H1 (cell line): ENCODE measurements around the gene SLC25A38. TPM values are rescaled to one million over a fixed set of nuclear protein-coding genes. Genes with fewer than 3 reads are reported as not detected.

ENCODE experiments used
- CTCF ChIA-PET: fragments of 300-600 bp; sonication (Branson Sonifier 250); formaldehyde crosslinking; loops from one replicate; lab custom pipeline; 2021; ENCODE audit not compliant: partially characterized antibody; lab: Charles Lee
- POLR2A ChIA-PET: fragments of 300-600 bp; sonication (Branson Sonifier 250); formaldehyde crosslinking; loops from one replicate; lab custom pipeline; 2021; ENCODE audit warnings: inconsistent platforms; ENCODE audit not compliant: partially characterized antibody; lab: Charles Lee
- DNase-seq, 2 experiments: peaks; one replicate each; pipeline versions ENCODE4 v3.0.0 to v3.0.0-alpha.2; 2010 to 2022; ENCODE audit warnings: low spot score in 2 of 2, low read depth in 1 of 2, mixed read lengths in 1 of 2
- FAIRE-seq: peaks from 2 replicates; lab custom pipeline; 2011; peaks lifted over from hg19 to GRCh38; lab: Jason Lieb, UNC
- H2AFZ ChIP-seq: 2 replicates; pipeline ENCODE4 v1.8.1; 2012; ENCODE audit warnings: low read length, inconsistent platforms
- H2AK5ac ChIP-seq: 2 replicates; pipeline ENCODE4 v1.6.1; 2013; ENCODE audit warnings: low read depth, low read length
- H2BK120ac ChIP-seq: replicated peaks from 2 replicates; pipeline ENCODE3; 2013; ENCODE audit warnings: low read depth, low read length, inconsistent platforms
- H2BK12ac ChIP-seq: 2 replicates; pipeline ENCODE4 v1.6.1; 2013; ENCODE audit warnings: low read depth, low read length
- H2BK15ac ChIP-seq: 2 replicates; pipeline ENCODE4 v1.6.1; 2013; ENCODE audit warnings: low read length
- H2BK20ac ChIP-seq: 2 replicates; pipeline ENCODE4 v1.6.1; 2013; ENCODE audit warnings: low read length
- H2BK5ac ChIP-seq: 2 replicates; pipeline ENCODE4 v1.6.1; 2013; ENCODE audit warnings: low read depth, low read length
- H3K14ac ChIP-seq: 2 replicates; pipeline ENCODE4 v1.6.1; 2013; ENCODE audit warnings: inconsistent platforms; ENCODE audit not compliant: insufficient read length
- H3K18ac ChIP-seq: 2 replicates; pipeline ENCODE4 v1.6.1; 2013; ENCODE audit warnings: low read length; ENCODE audit errors: extremely low read depth
- H3K23ac ChIP-seq: 2 replicates; pipeline ENCODE4 v1.6.1; 2013; ENCODE audit warnings: inconsistent platforms; ENCODE audit not compliant: insufficient read length
- H3K23me2 ChIP-seq: 2 replicates; pipeline ENCODE4 v1.6.1; 2013; ENCODE audit warnings: low read depth, low read length
- H3K27ac ChIP-seq: 2 replicates; pipeline ENCODE4 v1.6.1; 2011; ENCODE audit warnings: low read depth, low read length, inconsistent platforms
- H3K27me3 ChIP-seq, 4 experiments: replicated peaks in 1 of 4; 1 replicate in 1 of 4; 2 replicates in 3 of 4; pipeline versions ENCODE4 v1.6.1 to v1.8.1; 2011 to 2013; ENCODE audit warnings: low read length in 3 of 4, mild to moderate bottlenecking in 3 of 4, inconsistent platforms in 2 of 4, mixed read lengths in 2 of 4, moderate library complexity in 1 of 4; ENCODE audit not compliant: control insufficient read depth in 3 of 4, insufficient read depth in 3 of 4; ENCODE audit errors: extremely low read depth in 1 of 4
- H3K36me3 ChIP-seq, 4 experiments: 2 replicates each; pipeline versions ENCODE4 v1.6.1 to v1.8.1; 2011 to 2013; ENCODE audit warnings: mild to moderate bottlenecking in 4 of 4, low read length in 3 of 4, moderate library complexity in 2 of 4, control low read depth in 1 of 4, inconsistent platforms in 1 of 4; ENCODE audit not compliant: insufficient read depth in 4 of 4, control insufficient read depth in 2 of 4
- H3K4ac ChIP-seq: replicated peaks from 2 replicates; pipeline ENCODE3; 2013; ENCODE audit warnings: low read length, low read depth, mixed read lengths, inconsistent platforms; ENCODE audit not compliant: insufficient read length
- H3K4me1 ChIP-seq, 4 experiments: replicated peaks in 1 of 4; 1 replicate in 1 of 4; 2 replicates in 3 of 4; pipeline versions ENCODE4 v1.6.1 to v1.8.1; 2011 to 2013; ENCODE audit warnings: low read length in 3 of 4, inconsistent platforms in 2 of 4, mixed read lengths in 1 of 4; ENCODE audit not compliant: insufficient read depth in 4 of 4, control insufficient read depth in 3 of 4
- H3K4me2 ChIP-seq, 2 experiments: 2 replicates each; pipeline versions ENCODE4 v1.6.1 to v1.8.1; 2011 to 2013; ENCODE audit warnings: low read depth in 2 of 2, low read length in 2 of 2, control low read depth in 1 of 2, inconsistent platforms in 1 of 2, mild to moderate bottlenecking in 1 of 2; ENCODE audit not compliant: insufficient read depth in 1 of 2
- H3K4me3 ChIP-seq, 4 experiments: fragments of 200-600, 300-600 bp in 1 of 4; sonication (generic), shearing (Covaris generic), sonication (Bioruptor Twin) in 1 of 4; 2 replicates each; pipeline versions ENCODE4 v1.5.1 to v1.8.1; 2011 to 2016; ENCODE audit warnings: low read length in 4 of 4, low read depth in 3 of 4, control low read depth in 2 of 4, inconsistent platforms in 2 of 4, mild to moderate bottlenecking in 2 of 4, mixed read lengths in 1 of 4, moderate library complexity in 1 of 4; ENCODE audit not compliant: insufficient read depth in 2 of 4; ENCODE audit errors: extremely low read depth in 1 of 4
- H3K56ac ChIP-seq: replicated peaks from 2 replicates; pipeline ENCODE3; 2013; ENCODE audit warnings: low read depth, mild to moderate bottlenecking, mixed read lengths, low read length, inconsistent platforms; ENCODE audit not compliant: insufficient read length
- H3K79me1 ChIP-seq: 2 replicates; pipeline ENCODE4 v1.6.1; 2013; ENCODE audit warnings: low read depth, low read length, control low read depth
- H3K79me2 ChIP-seq, 2 experiments: 2 replicates each; pipeline versions ENCODE4 v1.6.1 to v1.8.1; 2012 to 2013; ENCODE audit warnings: low read length in 2 of 2, mild to moderate bottlenecking in 2 of 2, inconsistent platforms in 1 of 2; ENCODE audit not compliant: insufficient read depth in 2 of 2, control insufficient read depth in 1 of 2
- H3K9ac ChIP-seq, 4 experiments: replicated peaks in 1 of 4; 1 replicate in 1 of 4; 2 replicates in 3 of 4; pipeline versions ENCODE4 v1.6.1 to v1.8.1; 2011 to 2013; ENCODE audit warnings: low read depth in 3 of 4, low read length in 3 of 4, control low read depth in 2 of 4, mild to moderate bottlenecking in 2 of 4, moderate library complexity in 2 of 4, inconsistent platforms in 1 of 4; ENCODE audit errors: extremely low read depth in 1 of 4
- H3K9me3 ChIP-seq, 2 experiments: 2 replicates each; pipeline versions ENCODE4 v1.6.1 to v1.8.1; 2012 to 2013; ENCODE audit warnings: mild to moderate bottlenecking in 2 of 2, moderate library complexity in 2 of 2, control low read depth in 1 of 2, inconsistent platforms in 1 of 2, low read depth in 1 of 2, low read length in 1 of 2, mixed read lengths in 1 of 2; ENCODE audit not compliant: insufficient read depth in 2 of 2
- H4K20me1 ChIP-seq, 2 experiments: replicated peaks in 1 of 2; 2 replicates each; pipeline versions ENCODE3 to v1.8.1; 2011 to 2013; ENCODE audit warnings: inconsistent platforms in 2 of 2, low read length in 2 of 2, mild to moderate bottlenecking in 1 of 2; ENCODE audit not compliant: insufficient read depth in 2 of 2, control insufficient read depth in 1 of 2
- H4K5ac ChIP-seq: 2 replicates; pipeline ENCODE4 v1.6.1; 2013; ENCODE audit warnings: low read length, low read depth, mixed read lengths, inconsistent platforms; ENCODE audit not compliant: insufficient read length
- H4K8ac ChIP-seq: 2 replicates; pipeline ENCODE4 v1.8.0; 2013; ENCODE audit warnings: mild to moderate bottlenecking, moderate library complexity, low read length, inconsistent platforms; ENCODE audit not compliant: insufficient read depth; ENCODE audit errors: extremely low read depth
- H4K91ac ChIP-seq: replicated peaks from 2 replicates; pipeline ENCODE3; 2013; ENCODE audit warnings: low read length, mixed read lengths, inconsistent platforms; ENCODE audit not compliant: insufficient read length
- RAD21 ChIP-seq, 2 experiments: IDR thresholded peaks in 1 of 2; conservative IDR thresholded peaks in 1 of 2; 2 replicates each; pipeline ENCODE4 v1.6.1; 2011; ENCODE audit warnings: low read depth in 2 of 2, low read length in 2 of 2, improper control_type of control experiment in 1 of 2, inconsistent platforms in 1 of 2, mild to moderate bottlenecking in 1 of 2, moderate library complexity in 1 of 2
- SP1 ChIP-seq: IDR thresholded peaks from 2 replicates; pipeline ENCODE4 v1.6.1; 2011; ENCODE audit warnings: low read depth, low read length
- polyA plus RNA-seq, 7 experiments: library from polyadenylated mRNA; depleted of rRNA in 3 of 7; stranded (reverse) in 5 of 7; unstranded in 2 of 7; fragments of >200 nt in 5 of 7; fragments of 200-250 nt in 2 of 7; gene quantifications; 1 replicate in 5 of 7; 2 replicates in 1 of 7; 4 replicates in 1 of 7; pipeline versions ENCODE4 v1.2.1 to v1.2.3, GENCODE V29; 2011 to 2013; ENCODE audit warnings: missing spikeins in 2 of 7, mixed read lengths in 2 of 7
- total RNA-seq: library from RNA; stranded (reverse); fragmentation: NEBNext Ultra II Directional; extraction: Animal tissue kit (Norgen Biotek cat#: 25700); gene quantifications from 2 replicates; pipeline ENCODE4 v1.2.1, GENCODE V29; 2021

SLC25A38 gene
- total and polyA plus RNA-seq, 2 of the 8 experiments (the other 6 are each of a cell fraction or from before 2014, with no cell fraction given): 41.2 to 45.8 TPM

- Histone ChIP-seq H3K56ac (no peak overlapping the region), H3K4me3 (no peak overlapping the region), H3K23me2 (no peaks in the 10 kb centered on the region), H4K91ac (no peak overlapping the region), H4K20me1 (no peaks in the 10 kb centered on the region), H2BK120ac (no peak overlapping the region), H2BK20ac (no peak overlapping the region), H3K27me3 (no peaks in the 10 kb centered on the region), H2BK15ac (no peak overlapping the region), H3K9me3 (peaks cover 7 to 10% of the 10 kb centered on the region in 2 experiments; a peak in 3 of 4 replicates), H2BK5ac (no peak overlapping the region), H3K4me2 (no peak overlapping the region), H3K79me2 (no peaks in the 10 kb centered on the region), H4K5ac (no peak overlapping the region), H3K4ac (no peak overlapping the region), H3K79me1 (no peaks in the 10 kb centered on the region), H3K14ac (no peak overlapping the region), H4K8ac (no peak overlapping the region), H2BK12ac (no peak overlapping the region), H3K36me3 (no peaks in the 10 kb centered on the region), H3K18ac (no peak overlapping the region), H3K27ac (no peak overlapping the region), H3K4me1 (peaks cover 0 to 5% (median 0%) of the 10 kb centered on the region in 4 experiments; a peak in 2 of 7 replicates), H2AK5ac (no peak overlapping the region), H3K9ac (no peak overlapping the region), H3K23ac (no peak overlapping the region), H2AFZ (no peak overlapping the region)
- FAIRE-seq (no peak), DNase-seq (no peak)
- ChIA-PET POLR2A (interaction anchor here (1.0 kb wide), 1 partner anchor 33 kb away, joined by 7 read pairs; the partner anchor contains the start of gene RPSA), CTCF (interaction anchor here (0.6 to 11.5 kb wide), 3 partner anchors 80 to 246 kb away, joined by 3 to 169 read pairs (median 9); no protein-coding TSS in a partner anchor)
- TF ChIP-seq RAD21 (IDR thresholded peaks at IDR 0.05 in 1 of 2, conservative IDR thresholded peaks at IDR 0.05 in 1 of 2; ENCODE audit: low read depth in 2 of 2, low read length in 2 of 2): no peak
- no peak for TF ChIP-seq SP1
Observed at GRCh38 chr3:39372833-39373232, 10.3 kb upstream of the SLC25A38 start.
